Activated gamma-delta T cell treated with Interleukin-2 at 50 U/mL for 16 hours (primary cell): ENCODE data around the gene NUP210.
A peak's percentile ranks its signal among the peaks of the same experiment; 100 is the strongest.

Experiments
- DNase-seq: peaks from one replicate; pipeline ENCODE4 v3.0.0-alpha.2; 2020

Gene NUP210

DNA sequence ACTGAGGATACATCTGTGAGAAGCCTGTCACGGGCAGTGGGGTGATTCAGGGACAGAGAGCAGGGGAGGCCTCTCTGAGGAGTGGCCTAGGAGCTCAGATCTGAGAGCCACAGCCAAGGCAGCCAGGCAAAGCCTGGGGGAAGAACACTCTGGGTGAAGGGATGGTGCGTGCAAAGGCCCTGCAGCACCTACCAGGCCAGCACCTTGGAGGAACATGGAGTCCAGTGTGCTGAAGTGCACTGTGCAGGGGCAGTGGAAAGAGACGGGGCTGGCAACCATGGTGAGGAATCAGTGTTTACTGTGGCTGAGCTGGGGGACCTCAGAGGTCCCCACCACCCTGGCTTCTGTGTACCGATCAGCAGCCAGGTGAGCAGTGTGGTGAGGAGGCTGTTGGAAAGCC lies 48.0 kb downstream of the NUP210 start:
- no peak for DNase-seq

GRCh38 chr3:13371100-13372075 lies 48.7 kb downstream of the NUP210 start:
- no peak for DNase-seq

- DNase-seq = no peak
Observed at GRCh38 chr3:13370609-13371008, 49.5 kb downstream of the NUP210 start.

GRCh38 chr3:13370055-13370454 lies 50.1 kb downstream of the NUP210 start:
- DNase-seq = no peak

DNA sequence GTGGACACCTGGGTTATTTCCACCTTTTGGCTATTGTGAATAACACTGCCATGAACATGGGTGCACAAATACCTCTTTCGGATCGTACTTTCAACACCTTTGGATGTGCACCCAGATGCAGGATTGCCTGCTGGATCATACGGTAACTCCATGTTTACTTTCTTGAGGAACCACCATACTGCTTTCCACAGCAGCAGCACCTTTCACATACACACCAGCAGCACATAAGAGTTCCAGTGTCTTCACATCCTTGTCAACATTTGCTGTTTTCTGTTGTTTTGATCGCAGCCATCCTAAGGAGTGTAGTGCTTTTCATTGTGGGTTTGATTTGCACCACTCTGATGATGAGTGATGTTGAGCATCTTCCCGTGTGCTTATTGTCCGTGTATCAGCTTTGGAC lies 51.3 kb downstream of the NUP210 start:
- DNase-seq = no peak

DNA sequence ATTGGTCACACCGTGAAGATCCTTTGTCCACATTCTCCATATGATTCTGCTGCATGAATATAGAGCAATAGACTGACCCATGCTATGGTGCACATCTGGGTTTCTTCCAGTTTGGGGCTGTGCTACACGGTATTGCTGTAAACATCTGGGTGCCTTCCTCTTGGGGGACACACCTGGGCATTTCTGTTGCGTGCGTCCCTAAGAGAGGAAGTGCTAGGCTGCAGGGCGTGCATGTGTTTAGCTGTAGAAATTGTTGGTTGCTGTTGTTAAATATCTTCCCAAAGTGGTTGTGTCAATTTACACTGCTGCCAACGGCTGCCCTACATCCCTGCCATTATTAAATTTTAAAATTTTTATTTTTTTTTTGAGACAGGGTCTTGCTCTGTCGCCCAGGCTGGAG lies 52.4 kb downstream of the NUP210 start:
- DNase-seq = no peak

DNA sequence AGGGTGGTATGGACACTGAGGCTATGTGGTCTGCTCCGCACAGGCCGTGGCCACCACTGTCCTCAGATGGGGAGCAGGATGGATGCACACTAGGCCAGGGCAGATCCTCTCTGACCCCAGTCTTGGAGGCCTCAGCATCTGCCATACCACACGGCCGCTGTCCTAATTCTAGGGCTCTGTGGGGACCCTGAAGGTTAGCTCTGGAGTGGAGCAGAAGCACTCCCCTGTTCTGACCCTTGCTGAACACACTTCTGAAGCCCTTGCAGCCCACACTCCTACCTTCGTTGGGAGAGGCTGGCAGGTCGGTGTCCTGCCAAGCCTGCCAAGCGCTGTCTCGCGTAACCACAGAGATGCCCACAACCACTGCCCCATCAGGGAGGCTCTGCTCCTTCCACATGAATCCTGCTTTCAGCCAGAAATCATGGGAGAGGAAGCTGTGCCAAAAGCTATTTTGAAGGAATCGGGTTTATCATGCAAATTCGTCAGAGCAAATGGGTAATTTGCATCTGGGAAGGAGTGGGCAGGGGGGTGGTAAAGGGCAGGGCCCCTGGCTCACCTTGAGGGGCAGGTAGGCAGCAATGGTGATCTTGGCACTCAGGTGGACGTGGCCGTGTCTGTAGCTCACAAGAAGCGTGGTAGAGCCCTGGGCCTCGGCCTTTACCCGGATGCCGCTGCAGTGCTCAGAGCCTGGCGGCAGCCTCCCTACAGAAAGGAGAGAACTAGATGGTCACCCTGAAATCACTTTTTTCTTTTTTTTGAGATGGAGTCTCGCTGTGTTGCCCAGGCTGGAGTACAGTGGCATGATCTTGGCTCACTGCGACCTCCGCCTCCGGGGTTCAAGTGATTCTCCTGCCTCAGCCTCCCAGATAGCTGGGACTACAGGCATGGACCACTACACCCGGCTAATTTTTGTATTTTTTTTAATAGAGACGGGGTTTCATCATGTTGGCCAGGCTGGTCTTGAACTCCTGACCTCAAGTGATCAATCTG lies 54.4 kb downstream of the NUP210 start:
- no peak for DNase-seq

DNA sequence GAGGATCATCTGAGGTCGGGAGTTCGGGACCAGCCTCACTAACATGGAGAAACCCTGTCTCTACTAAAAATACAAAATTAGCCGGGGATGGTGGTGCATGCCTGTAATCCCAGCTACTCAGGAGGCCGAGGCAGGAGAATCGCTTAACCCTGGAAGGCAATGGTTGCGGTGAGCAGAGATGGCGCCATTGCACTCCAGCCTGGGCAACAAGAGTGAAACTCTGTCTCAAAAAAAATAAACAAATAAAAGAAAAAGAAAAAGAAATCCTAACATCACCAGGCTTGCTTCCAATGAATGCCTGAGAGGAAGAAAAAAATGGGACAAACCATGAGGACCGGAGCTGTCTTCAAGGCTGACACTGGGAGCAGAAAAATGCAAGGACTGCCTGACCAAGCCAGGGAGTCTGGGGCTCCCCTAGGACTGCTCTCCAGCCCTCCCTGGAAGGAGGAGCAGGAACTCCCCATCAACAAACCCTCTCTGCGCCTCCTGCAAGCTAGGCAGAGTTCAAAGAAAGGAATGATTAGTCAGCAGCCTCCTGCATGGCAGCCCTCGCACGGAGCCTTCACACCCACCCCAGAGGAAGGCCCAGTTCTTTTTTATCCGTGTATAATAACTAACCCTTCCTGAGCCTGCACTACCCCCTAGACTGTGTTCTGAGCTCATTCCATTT lies 55.4 kb downstream of the NUP210 start:
- no peak for DNase-seq

DNA sequence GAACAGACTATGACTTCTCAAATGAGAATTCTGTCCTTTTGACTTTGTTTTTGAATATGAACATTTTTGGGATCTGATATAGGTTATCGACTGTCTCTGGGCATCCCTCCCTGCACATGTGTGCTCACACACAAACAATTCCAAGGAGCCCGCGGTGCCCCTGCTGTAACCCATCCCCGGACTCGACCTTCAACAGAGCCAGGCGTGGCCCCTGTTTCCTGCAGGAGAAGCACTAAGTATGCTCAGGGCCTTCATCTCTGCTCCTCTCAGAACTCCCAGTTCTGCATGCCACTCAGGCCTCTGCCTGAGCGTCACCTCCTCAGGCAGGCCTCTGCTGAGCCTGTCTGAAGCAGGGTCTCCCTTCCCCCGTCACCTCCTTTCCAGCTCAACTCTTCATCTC lies 57.6 kb downstream of the NUP210 start:
- no peak for DNase-seq

DNA sequence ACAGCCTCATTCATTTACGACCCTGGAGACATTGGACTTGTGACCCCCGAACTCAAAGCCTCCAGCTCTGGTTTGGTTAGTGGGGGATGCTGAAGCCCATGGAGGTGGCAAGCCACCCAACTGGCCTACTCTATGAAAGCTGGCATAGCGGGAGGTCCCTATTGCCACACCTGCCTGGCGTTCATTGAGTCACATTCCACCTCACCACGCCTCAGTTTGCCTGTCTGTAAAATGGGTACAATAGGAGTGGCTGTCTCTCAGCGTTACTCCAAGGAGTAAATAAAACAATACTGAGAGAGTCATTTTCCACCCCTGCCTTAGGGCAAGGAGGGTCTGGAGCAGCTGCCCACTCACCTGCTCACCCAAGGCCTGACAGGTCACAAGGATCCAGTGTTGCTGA lies 60.2 kb downstream of the NUP210 start:
- DNase-seq = no peak

- DNase-seq = no peak
Observed at GRCh38 chr3:13358643-13359042, 61.5 kb downstream of the NUP210 start.

DNA sequence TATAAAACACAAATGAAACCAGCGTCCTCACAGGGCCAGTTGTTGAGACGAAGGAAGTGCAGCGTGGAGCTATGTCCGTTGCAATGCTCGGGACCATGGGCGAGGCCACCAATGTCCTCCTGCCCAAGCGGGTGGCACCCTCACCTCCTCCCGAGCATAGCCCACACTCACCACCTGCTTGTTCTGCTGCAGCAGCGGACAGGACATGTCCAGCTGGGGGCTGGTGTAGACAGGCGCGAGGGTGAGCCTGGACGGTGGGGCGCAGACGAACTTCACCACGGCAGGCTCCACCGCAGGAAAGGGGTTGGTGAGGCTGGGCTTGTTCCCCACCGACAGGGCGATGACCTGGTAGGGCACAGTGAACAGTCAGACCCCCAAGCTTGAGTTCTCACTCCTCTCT lies 62.1 kb downstream of the NUP210 start:
- no peak for DNase-seq

- DNase-seq = no peak
Observed at GRCh38 chr3:13357074-13357473, 63.0 kb downstream of the NUP210 start.

DNA sequence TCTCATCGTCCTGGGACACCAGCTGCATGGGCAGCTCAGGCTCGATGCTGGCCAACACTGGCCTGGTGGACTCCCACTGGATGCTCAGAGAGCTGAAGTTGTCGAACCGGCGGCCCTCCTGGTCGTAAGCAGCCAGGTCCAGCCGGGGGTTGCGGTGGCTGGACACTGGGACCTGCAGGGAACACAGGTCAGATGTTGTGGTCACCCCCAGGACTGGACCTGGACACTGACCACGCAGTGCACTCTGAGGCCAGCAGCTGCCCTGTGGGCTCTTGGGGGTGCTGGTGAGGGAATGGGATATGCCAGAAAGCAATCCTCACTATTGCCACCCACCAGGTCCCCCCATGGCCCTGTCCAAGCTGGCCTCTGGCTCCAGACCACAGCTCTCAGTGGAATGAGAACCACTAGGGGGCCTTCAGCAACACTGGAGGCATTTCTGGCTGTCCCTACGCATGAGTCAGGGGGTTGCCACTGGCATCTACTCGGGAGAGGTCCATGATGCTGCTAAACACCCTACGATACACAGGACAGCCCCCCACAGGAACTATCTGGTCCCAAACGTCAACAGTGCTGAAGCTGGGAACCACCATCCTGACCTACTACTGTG lies 66.1 kb downstream of the NUP210 start:
- DNase-seq = no peak

DNA sequence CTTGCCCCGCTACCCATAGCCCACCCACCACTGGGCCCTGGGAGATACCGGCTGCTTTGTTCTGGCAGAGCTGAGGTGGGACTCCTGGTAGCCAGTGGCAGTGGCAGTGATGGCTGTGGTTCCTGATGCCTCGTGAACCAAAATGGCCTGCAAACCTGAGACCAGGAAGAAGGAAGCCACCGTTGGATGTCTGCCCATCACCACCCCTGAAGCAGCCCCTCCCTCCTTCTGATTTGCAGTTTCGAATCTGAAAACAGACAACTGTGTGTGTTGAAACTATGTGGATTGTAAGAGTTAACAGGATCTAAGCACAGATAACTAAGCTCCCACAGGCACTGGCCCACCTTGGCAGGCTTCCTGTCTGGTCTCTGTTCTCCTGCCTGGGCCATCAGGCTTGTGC lies 66.6 kb downstream of the NUP210 start:
- no peak for DNase-seq

DNA sequence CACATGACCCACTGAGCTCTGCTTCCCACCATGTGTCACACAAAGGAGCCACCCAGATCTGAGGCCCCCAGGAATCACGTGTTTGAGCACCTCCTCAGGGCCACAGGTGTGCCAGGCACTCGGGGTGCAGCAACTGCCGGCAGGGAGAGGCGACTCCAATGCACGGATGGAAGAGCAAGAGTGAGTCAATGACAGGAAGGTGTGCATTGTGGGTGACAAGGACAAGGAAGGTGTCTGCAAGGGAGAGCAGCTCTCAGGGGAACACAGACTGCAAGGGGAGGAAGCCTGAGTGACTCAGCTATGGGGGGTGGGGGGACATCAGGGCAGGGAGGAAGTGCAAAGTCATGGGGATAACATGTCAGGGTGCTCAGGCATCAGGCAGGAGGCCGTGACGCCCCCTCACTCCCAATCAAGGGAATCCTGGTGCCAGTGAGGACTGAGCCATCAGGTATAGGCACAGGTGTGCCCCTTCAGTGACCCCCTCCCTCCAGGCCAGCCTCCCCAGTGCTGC lies 67.4 kb downstream of the NUP210 start:
- DNase-seq = peak; percentile 49

DNA sequence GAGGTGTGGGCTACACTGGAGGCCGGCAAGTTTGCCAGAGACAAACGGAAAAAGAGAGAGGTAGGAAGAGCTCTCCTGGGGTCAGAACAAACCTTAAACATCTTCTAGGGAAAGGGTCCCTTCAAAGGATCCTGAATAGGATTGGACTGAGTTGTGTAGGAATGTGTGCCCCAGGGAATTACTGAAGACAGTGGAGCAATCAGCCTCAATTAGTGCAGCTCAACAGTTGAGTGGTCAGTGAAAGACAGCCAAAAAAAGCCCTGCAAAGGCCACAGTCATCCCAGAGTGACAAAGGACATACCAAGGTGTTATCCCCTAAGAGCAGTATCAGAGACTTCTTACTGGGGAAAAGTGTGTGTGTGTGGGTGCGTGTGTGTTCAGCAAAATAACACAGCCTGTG lies 70.3 kb downstream of the NUP210 start:
- DNase-seq = no peak

DNA sequence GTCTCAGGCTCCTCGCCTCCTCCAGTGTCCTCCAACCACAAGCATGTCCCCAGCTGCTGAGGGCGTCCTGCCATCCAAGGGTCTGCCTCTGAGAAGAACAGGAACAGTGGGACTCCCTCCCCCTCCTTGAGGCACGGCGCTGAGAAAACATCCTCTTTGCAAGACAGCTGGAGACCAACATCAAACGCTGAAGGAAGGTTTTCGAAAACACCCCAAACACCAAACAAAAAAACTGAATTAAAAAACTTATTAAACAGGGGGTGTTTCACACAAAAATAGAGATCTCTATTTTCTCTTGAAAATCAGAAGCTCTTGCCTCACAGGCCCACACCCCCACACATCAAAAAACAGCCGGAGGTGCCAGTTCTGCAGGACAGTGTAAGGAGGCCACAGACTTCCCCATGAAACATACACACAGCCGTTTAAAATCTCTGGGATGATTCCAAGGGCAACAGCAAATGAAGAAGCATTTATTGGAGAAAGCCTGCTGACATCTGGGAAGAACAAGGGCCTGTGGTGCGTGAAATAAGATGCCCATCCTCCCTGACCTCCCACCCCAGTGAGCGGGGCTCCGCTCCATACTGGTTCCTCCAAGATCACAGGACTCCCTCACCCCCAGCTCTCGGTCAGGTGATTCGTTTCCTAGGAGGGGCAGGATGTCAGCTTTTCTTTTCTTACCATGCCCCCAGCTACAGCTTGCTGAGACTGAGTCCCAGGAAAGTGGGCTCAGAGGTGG lies 71.3 kb downstream of the NUP210 start:
- peak; percentile 26 for DNase-seq

DNA sequence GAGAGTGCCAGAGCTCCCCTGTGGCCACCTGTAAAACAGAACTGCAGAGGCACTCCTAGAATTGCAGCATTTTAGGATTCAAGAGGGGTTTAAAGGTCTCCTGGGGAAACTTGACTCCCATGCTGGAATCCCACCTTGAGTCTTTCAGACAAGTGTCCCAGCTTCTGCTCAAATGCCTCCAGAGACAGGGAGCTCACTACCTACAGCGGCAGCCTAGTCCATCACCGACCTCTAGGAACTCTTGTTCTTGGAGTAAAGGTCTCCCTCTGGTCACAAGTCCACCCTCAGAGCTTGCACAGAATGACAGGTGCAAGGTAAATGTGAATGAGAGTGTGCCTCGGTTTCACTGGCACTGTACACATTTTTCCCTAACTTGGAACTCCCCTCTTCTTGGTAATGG lies 72.0 kb downstream of the NUP210 start:
- no peak for DNase-seq

- no peak for DNase-seq
Observed at GRCh38 chr3:13347390-13347950, 72.7 kb downstream of the NUP210 start.
